Gastrocnemius medialis (tissue), 4 donors: Measurements from ENCODE around the gene FBXO42. TPM values are rescaled to one million over a fixed set of nuclear protein-coding genes. Genes with fewer than 3 reads are reported as not detected.

ENCODE experiments used
- ATAC-seq, 2 donors: fragments of 150-250 bp; one replicate each; pipeline ENCODE4 v1.9.1; 2016
- DNase-seq, 2 donors: peaks; one replicate each; pipeline ENCODE4 v3.0.0-alpha.2; 2019
- H3K27ac ChIP-seq, 4 donors: fragments of 200-600 bp; sonication (generic); 1 replicate in 1 of 4; 2 replicates in 3 of 4; pipeline ENCODE4 v1.5.1; 2016 to 2018; ENCODE audit warnings: mild to moderate bottlenecking in 2 of 4, moderate library complexity in 1 of 4
- H3K27me3 ChIP-seq, 3 donors: fragments of 200-600 bp; sonication (generic) in 2 of 3; 1 replicate in 1 of 3; 2 replicates in 2 of 3; pipeline versions ENCODE4 v1.5.1 to v1.6.0; 2016 to 2019; ENCODE audit warnings: mild to moderate bottlenecking in 1 of 3, moderate library complexity in 1 of 3
- H3K36me3 ChIP-seq, 2 donors: fragments of 200-600 bp; sonication (generic) in 1 of 2; one replicate each; pipeline ENCODE4 v1.5.1; 2017 to 2018
- H3K4me1 ChIP-seq, 2 donors: fragments of 200-600 bp; sonication (generic) in 1 of 2; one replicate each; pipeline ENCODE4 v1.5.1; 2016 to 2017; ENCODE audit warnings: mild to moderate bottlenecking in 2 of 2
- H3K4me3 ChIP-seq, 4 donors: fragments of 200-600 bp; sonication (generic) in 3 of 4; 1 replicate in 1 of 4; 2 replicates in 3 of 4; pipeline ENCODE4 v1.5.1; 2016 to 2019; ENCODE audit warnings: mild to moderate bottlenecking in 2 of 4
- H3K9me3 ChIP-seq, 3 donors: fragments of 200-600 bp; sonication (generic) in 2 of 3; 1 replicate in 1 of 3; 2 replicates in 2 of 3; pipeline ENCODE4 v1.5.1; 2016 to 2019
- CTCF ChIP-seq, 5 experiments: fragments of 450-650 bp in 3 of 5; fragments of 200-600 bp in 2 of 5; sonication (generic) in 2 of 5; IDR thresholded peaks in 4 of 5; conservative IDR thresholded peaks in 1 of 5; 1 replicate in 4 of 5; 2 replicates in 1 of 5; pipeline ENCODE4 v1.5.1; 2016 to 2019; ENCODE audit warnings: antibody characterized with exemption in 5 of 5, mild to moderate bottlenecking in 3 of 5, moderate library complexity in 3 of 5
- POLR2A ChIP-seq, 2 donors: fragments of 450-650 bp; IDR thresholded peaks; one replicate each; pipeline ENCODE4 v1.6.1; 2017; ENCODE audit warnings: antibody characterized with exemption in 2 of 2, mild to moderate bottlenecking in 2 of 2, moderate library complexity in 2 of 2
- in situ Hi-C, 4 donors: fragments of 200-750 bp; cut with MboI; loops; one replicate each; pipeline versions ENCODE4 v1.15.0 to v1.8.0; 2017; ENCODE audit warnings: low sequenced_read_pairs in 4 of 4
- intact Hi-C: fragments of 100-400 bp; cut with DNase I; formaldehyde crosslinking; loops from one replicate; pipeline ENCODE4 v1.15.1; 2023; ENCODE audit warnings: low total_unique reads
- total RNA-seq, 4 donors: library from RNA; depleted of rRNA; stranded (reverse); fragments of >200 nt; gene quantifications; one replicate each; pipeline versions ENCODE4 v1.1.0 to v1.2.3, GENCODE V29; 2016

Gene FBXO42
- total RNA-seq, 4 donors from 2014 or later, result 23.1 to 32.4 (median 27.2) TPM

DNA sequence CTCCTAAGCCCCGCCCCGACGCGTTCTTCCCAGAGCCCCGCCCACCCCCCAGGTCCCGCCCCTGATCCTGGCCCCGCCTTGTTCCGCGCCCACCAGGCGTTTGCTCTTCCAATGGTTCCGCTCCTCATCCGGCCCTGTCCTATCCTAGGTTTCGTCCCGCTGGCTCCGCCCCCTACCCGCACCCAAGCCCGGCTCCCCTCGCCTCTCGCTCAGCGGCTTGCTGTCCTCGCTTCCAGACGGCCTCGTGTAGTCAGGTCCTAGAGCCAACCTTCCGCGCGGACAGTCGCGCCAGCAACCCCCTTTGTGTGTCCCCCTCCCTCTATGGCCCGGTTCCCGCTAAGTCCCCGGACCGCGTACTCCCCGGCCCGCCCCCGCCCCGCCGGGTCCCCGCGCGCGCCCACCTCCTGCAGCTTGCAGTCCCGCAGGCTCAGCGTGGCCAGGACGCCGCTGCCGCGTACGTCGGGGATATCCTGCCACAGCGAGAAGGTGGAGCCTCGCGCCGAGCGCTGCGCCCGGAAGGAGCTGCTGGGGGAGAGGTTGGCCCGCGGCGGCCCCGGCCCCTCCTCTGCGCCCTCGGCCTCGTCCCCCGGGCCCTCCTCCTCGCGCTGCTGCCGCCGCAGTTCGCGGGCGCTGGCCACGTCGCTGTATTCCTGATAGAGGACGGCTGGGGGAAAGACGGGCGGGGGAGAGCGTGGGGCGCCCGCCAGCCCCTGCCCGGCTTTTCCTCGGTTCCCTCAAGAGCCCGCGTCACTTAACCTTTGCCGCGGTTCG lies 145.5 kb downstream of the FBXO42 start:
- Histone ChIP-seq H3K27ac (peak overlapping the region; percentile 59 to 82 (median 72)), H3K4me1 (peaks cover 4 to 6% of the 10 kb centered on the region in 2 donors), H3K27me3 (peaks cover 6 to 9% (median 6%) of the 10 kb centered on the region in 3 donors), H3K9me3 (no peaks in the 10 kb centered on the region), H3K36me3 (no peaks in the 10 kb centered on the region), H3K4me3 (peak overlapping the region; percentile 48 to 71 (median 64))
- ATAC-seq (peak; percentile 94 to 96), DNase-seq (peak; percentile 90 to 94)
- in situ Hi-C loops, result no loop called here
- intact Hi-C loops, result loop anchor here (1.0 to 5.0 kb wide), 3 partner anchors 11 to 156 kb away; no protein-coding TSS in a partner anchor
- TF ChIP-seq CTCF (IDR thresholded peaks at IDR 0.05 in 4 of 5, conservative IDR thresholded peaks at IDR 0.05 in 1 of 5) (peak in 1 of 5 experiments; percentile 1), POLR2A (IDR thresholded peaks at IDR 0.05) (peak; percentile 28 to 43)

- H3K4me1 ChIP-seq, result peaks cover 4 to 6% of the 10 kb centered on the region in 2 donors
- H3K4me3 ChIP-seq, result peak overlapping the region; percentile 48 to 69 (median 62)
- in situ Hi-C loops (no loop called here), intact Hi-C loops (loop anchor here (1.0 to 5.0 kb wide), 3 partner anchors 11 to 156 kb away; no protein-coding TSS in a partner anchor)
- H3K27me3 ChIP-seq, result peaks cover 6 to 9% (median 6%) of the 10 kb centered on the region in 3 donors
- peak overlapping the region; percentile 64 to 79 (median 76) for H3K27ac ChIP-seq
- TF ChIP-seq CTCF (IDR thresholded peaks at IDR 0.05 in 4 of 5, conservative IDR thresholded peaks at IDR 0.05 in 1 of 5) (peak in 1 of 5 experiments; percentile 1), POLR2A (IDR thresholded peaks at IDR 0.05) (no peak)
- no peak for DNase-seq
- peak; percentile 7 to 29 for ATAC-seq
- H3K36me3 ChIP-seq, result no peaks in the 10 kb centered on the region
- no peaks in the 10 kb centered on the region for H3K9me3 ChIP-seq
These were observed 146.3 kb downstream of the FBXO42 start for GRCh38 chr1:16205891-16206546.

GRCh38 chr1:16205334-16205671 lies 147.0 kb downstream of the FBXO42 start:
- no peak overlapping the region for H3K4me3 ChIP-seq
- no peaks in the 10 kb centered on the region for H3K36me3 ChIP-seq
- no peak for TF ChIP-seq CTCF (IDR thresholded peaks at IDR 0.05 in 4 of 5, conservative IDR thresholded peaks at IDR 0.05 in 1 of 5)
- TF ChIP-seq POLR2A (IDR thresholded peaks at IDR 0.05), result no peak
- DNase-seq (no peak), ATAC-seq (no peak)
- H3K27ac ChIP-seq, result peak overlapping the region in 1 of 4 donors; percentile 76
- in situ Hi-C loops (no loop called here), intact Hi-C loops (loop anchor here (5.0 kb wide), 1 partner anchor 157 kb away; no protein-coding TSS in a partner anchor)
- peaks cover 4 to 6% of the 10 kb centered on the region in 2 donors for H3K4me1 ChIP-seq
- H3K9me3 ChIP-seq, result no peaks in the 10 kb centered on the region
- peaks cover 6 to 9% (median 6%) of the 10 kb centered on the region in 3 donors for H3K27me3 ChIP-seq

GRCh38 chr1:16204634-16205333 lies 147.5 kb downstream of the FBXO42 start:
- no peak overlapping the region for H3K4me3 ChIP-seq
- DNase-seq, result no peak
- H3K27me3 ChIP-seq, result peaks cover 6 to 9% (median 6%) of the 10 kb centered on the region in 3 donors
- ATAC-seq, result no peak
- in situ Hi-C loops (no loop called here), intact Hi-C loops (loop anchor here (5.0 kb wide), 1 partner anchor 158 kb away; no protein-coding TSS in a partner anchor)
- H3K36me3 ChIP-seq, result no peaks in the 10 kb centered on the region
- H3K9me3 ChIP-seq, result no peaks in the 10 kb centered on the region
- H3K4me1 ChIP-seq, result peaks cover 4 to 6% of the 10 kb centered on the region in 2 donors
- TF ChIP-seq CTCF (IDR thresholded peaks at IDR 0.05 in 4 of 5, conservative IDR thresholded peaks at IDR 0.05 in 1 of 5) (peak in 1 of 5 experiments; percentile 12), POLR2A (IDR thresholded peaks at IDR 0.05) (no peak)
- no peak overlapping the region for H3K27ac ChIP-seq
